GM10248 (cell line): ENCODE data around the gene FIG4.
"Not testable (repeated sequence)": the region's sequence is repeated elsewhere in the genome, so short reads cannot be mapped to it uniquely, and the experiment has no call there.

ENCODE experiments used
- CTCF ChIA-PET: fragments of 300-600 bp; sonication (Branson Sonifier 250); formaldehyde crosslinking; extraction: SDS; loops from one replicate; lab custom pipeline; 2021; ENCODE audit warnings: antibody characterized with exemption; lab: Yijun Ruan, JAX
- POLR2A ChIA-PET: fragments of 350-650 bp; sonication (Branson Sonifier 250); formaldehyde crosslinking; extraction: SDS; loops from one replicate; lab custom pipeline; 2020; ENCODE audit warnings: antibody characterized with exemption; lab: Yijun Ruan, JAX
- DNase-seq: peaks from one replicate; pipeline ENCODE4 v3.0.0; 2012; ENCODE audit errors: extremely low spot score
- TF ChIP-seq, protein P1 (sequence below): IDR thresholded peaks from 2 replicates; pipeline ENCODE4 v1.5.1; 2012; ENCODE audit warnings: mild to moderate bottlenecking, low read depth; ENCODE audit errors: extremely low read depth, missing control alignments, control extremely low read depth

Gene FIG4

GRCh38 chr6:109826551-109826950 lies 135.5 kb downstream of the FIG4 start:
- ChIA-PET CTCF (interaction anchor here (0.9 to 1.4 kb wide), 3 partner anchors 12 to 21 kb away, joined by 3 read pairs; no protein-coding TSS in a partner anchor), POLR2A (no interaction called here)
- no peak for DNase-seq
- TF ChIP-seq, protein P1, sequence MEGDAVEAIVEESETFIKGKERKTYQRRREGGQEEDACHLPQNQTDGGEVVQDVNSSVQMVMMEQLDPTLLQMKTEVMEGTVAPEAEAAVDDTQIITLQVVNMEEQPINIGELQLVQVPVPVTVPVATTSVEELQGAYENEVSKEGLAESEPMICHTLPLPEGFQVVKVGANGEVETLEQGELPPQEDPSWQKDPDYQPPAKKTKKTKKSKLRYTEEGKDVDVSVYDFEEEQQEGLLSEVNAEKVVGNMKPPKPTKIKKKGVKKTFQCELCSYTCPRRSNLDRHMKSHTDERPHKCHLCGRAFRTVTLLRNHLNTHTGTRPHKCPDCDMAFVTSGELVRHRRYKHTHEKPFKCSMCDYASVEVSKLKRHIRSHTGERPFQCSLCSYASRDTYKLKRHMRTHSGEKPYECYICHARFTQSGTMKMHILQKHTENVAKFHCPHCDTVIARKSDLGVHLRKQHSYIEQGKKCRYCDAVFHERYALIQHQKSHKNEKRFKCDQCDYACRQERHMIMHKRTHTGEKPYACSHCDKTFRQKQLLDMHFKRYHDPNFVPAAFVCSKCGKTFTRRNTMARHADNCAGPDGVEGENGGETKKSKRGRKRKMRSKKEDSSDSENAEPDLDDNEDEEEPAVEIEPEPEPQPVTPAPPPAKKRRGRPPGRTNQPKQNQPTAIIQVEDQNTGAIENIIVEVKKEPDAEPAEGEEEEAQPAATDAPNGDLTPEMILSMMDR = no peak

DNA sequence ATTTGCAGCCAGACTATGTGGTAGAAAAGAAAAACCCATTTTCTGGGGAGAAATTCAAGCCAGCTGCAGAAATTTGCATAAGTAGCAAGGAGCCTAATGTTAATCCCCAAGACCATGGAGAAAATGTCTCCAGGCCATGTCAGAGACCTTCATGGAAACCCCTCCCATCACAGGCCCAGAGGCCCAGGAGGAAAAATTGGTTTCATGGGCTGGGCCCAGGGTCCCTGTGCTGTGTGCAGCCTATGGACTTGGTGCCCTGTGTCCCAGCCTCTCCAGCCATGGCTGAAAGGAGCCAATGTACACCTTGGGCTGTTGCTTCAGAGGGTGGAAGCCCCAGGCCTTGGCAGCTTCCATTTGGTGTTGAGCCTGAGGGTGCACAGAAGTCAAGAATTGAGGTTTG lies 140.3 kb downstream of the FIG4 start:
- DNase-seq, POLR2A ChIA-PET, CTCF ChIA-PET: not testable (repeated sequence)

DNA sequence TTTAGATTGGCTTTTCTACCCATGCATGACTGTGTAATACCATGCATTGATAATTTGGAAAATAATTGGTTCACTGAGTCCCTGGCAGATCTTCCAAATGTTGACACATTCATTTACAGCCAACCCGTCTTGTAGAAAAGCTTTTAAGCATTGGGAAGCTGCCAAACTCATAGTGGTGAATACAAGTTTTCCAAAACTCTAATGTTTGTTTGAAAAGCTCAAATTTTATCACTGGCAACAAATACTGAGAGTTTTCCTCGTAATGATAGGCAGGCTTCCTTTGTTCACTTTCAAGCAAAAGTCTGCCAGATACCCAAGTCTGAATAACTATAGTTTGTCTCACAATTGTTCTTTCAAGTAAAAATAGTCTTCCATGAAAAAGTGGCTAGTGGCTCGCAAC lies 143.0 kb downstream of the FIG4 start:
- ChIA-PET POLR2A (no interaction called here), CTCF (interaction anchor here (0.9 to 1.2 kb wide), 2 partner anchors 11 to 32 kb away, joined by 3 to 4 read pairs; no protein-coding TSS in a partner anchor)
- TF ChIP-seq, protein P1 = no peak
- no peak for DNase-seq

DNA sequence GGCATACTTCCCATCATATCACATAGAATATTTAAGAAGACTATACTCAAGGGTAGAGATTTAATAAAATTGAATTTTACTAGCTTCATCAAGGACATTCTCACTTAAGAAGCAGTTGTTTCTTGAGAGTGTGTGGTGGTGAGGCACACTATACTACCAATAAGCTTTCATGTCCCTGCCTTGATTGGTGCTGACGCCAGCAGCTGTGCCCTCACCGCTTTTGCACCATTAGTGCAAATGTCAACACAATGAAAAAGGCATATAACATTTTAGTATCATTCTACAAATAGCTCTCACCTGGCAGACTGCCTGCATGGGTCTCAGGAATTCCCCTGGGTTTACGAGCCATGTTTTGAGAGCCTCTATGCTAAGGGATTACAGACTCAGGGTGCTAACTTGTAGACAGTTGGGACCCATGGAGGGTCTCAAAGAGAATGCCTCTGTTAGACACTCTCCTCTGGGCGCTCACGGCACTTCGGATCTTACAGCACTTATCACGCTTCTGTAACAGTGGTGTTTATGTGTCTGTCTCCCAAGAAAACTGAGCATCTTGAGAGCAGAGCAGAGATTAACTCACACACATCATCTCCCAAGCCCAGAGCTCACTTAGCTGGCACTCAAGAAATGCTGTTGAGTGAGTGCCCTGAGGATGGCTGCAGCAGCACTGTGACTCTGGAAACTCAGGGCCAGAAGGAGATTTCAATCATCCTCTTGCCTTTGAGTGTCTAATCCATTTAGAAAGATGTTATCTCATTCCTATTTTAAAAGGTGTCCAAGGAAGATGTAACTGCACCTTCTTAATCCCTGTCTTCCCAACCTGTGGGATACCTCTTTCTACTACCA lies 143.7 kb downstream of the FIG4 start:
- ChIA-PET CTCF (interaction anchor here (0.9 to 1.2 kb wide), 2 partner anchors 12 to 31 kb away, joined by 3 to 4 read pairs; no protein-coding TSS in a partner anchor), POLR2A (no interaction called here)
- TF ChIP-seq, protein P1 = no peak
- no peak for DNase-seq

DNA sequence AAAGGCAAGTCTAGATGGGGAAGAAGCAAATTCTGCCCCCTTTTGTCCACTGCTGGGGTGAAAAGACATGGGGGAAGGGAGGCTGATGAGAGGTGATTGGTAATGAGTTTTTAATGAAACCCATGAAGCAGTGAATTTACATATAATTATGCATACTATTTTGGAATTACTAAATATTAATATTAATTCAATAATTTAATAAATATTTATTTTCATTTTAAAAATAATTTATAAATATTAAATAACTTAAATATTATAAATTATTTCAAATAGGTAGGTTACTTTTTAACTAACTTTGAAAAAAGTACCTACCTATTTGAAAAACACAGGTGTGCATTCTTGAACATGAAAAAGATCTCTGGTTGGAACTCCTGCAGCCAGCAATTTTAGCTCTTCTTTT lies 148.9 kb downstream of the FIG4 start:
- ChIA-PET CTCF (interaction anchor here (1.5 kb wide), 1 partner anchor 16 kb away, joined by 3 read pairs; no protein-coding TSS in a partner anchor), POLR2A (no interaction called here)
- DNase-seq = no peak
- TF ChIP-seq, protein P1 = no peak

DNA sequence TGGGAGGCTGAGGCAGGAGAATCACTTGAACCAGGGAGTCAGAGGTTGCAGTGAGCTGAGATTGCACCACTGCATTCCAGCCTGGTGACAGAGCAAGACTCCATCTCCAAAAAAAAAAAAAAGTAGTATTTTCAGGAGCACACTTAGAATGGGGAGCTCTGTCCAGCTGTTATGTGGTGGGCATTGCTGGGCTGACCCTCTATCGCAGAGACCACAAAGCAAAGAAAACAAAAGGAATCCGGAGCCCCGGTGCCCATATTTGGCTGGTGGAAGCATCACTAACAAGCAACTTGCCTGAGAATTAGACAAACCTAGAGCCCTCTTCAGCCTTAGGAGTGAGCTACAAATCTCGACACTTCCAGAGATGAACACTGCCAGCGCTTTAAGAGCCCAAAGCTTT lies 149.7 kb downstream of the FIG4 start:
- CTCF ChIA-PET = no interaction called here
- POLR2A ChIA-PET = no interaction called here
- TF ChIP-seq, protein P1 = no peak
- DNase-seq = no peak

DNA sequence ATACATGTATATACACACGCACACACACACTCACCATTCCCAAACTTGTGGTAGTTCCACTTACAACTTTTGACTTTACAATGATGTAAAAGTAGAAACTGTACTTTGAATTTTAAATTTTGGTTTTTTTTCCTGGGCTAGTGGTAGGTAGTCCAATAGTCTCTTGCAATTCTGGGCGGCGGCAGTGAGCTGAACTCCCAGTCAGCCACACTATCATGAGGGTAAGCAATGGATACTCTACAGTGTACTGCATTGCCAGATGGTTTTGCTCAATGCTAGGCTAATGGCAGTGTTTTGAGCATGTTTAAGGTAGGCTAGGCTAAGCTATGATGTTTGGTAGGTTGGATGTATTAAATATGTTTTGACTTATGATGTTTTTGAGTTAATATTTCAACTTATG lies 150.8 kb downstream of the FIG4 start:
- no peak for DNase-seq
- ChIA-PET POLR2A (no interaction called here), CTCF (no interaction called here)
- TF ChIP-seq, protein P1 = no peak
